ENCODE data around the gene ATP8A2.
A peak's percentile ranks its signal among the peaks of the same experiment; 100 is the strongest.

The ATP8A2 gene

GRCh38 chr13:25689539-25689938, 317.8 kb downstream of the ATP8A2 start:
- DNase-seq, result no peak

- no peak for DNase-seq
Observed at GRCh38 chr13:25690582-25690981, 318.8 kb downstream of the ATP8A2 start.

GRCh38 chr13:25691654-25692053, 319.9 kb downstream of the ATP8A2 start:
- peak; percentile 55 for DNase-seq

- no peak for DNase-seq
Observed at GRCh38 chr13:25692099-25692498, 320.3 kb downstream of the ATP8A2 start.

- no peak for DNase-seq
Observed at GRCh38 chr13:25699056-25699455, 327.3 kb downstream of the ATP8A2 start.

GRCh38 chr13:25699600-25699999, 327.8 kb downstream of the ATP8A2 start:
- no peak for DNase-seq

- no peak for DNase-seq
Observed at GRCh38 chr13:25701304-25701703, 329.5 kb downstream of the ATP8A2 start.

- DNase-seq, result no peak
Observed at GRCh38 chr13:25702386-25702785, 330.6 kb downstream of the ATP8A2 start.

GRCh38 chr13:25707726-25708125, 336.0 kb downstream of the ATP8A2 start:
- DNase-seq, result no peak

- DNase-seq, result no peak
Observed at GRCh38 chr13:25708268-25708667, 336.5 kb downstream of the ATP8A2 start.

GRCh38 chr13:25709088-25709487, 337.3 kb downstream of the ATP8A2 start:
- DNase-seq, result no peak

- DNase-seq, result no peak
Observed at GRCh38 chr13:25715760-25716159, 344.0 kb downstream of the ATP8A2 start.

- no peak for DNase-seq
Observed at GRCh38 chr13:25717666-25718197, 346.0 kb downstream of the ATP8A2 start.

GRCh38 chr13:25719666-25720065, 347.9 kb downstream of the ATP8A2 start:
- DNase-seq, result no peak

GRCh38 chr13:25722893-25723292, 351.1 kb downstream of the ATP8A2 start:
- no peak for DNase-seq

GRCh38 chr13:25725104-25725503, 353.3 kb downstream of the ATP8A2 start:
- DNase-seq, result no peak

GRCh38 chr13:25727250-25727649, 355.5 kb downstream of the ATP8A2 start:
- DNase-seq, result peak; percentile 77

GRCh38 chr13:25727810-25728209, 356.0 kb downstream of the ATP8A2 start:
- DNase-seq, result no peak

GRCh38 chr13:25729201-25729600, 357.4 kb downstream of the ATP8A2 start:
- no peak for DNase-seq

GRCh38 chr13:25731037-25731436, 359.3 kb downstream of the ATP8A2 start:
- DNase-seq, result no peak

- DNase-seq, result no peak
Observed at GRCh38 chr13:25731536-25731935, 359.8 kb downstream of the ATP8A2 start.

GRCh38 chr13:25732111-25732865, 360.5 kb downstream of the ATP8A2 start:
- no peak for DNase-seq

- DNase-seq, result no peak
Observed at GRCh38 chr13:25733001-25733491, 361.3 kb downstream of the ATP8A2 start.

GRCh38 chr13:25733696-25734435, 362.1 kb downstream of the ATP8A2 start:
- no peak for DNase-seq
